H1 (cell line): ENCODE measurements around the gene KRTAP10-5. TPM values are rescaled to one million over a fixed set of nuclear protein-coding genes. Genes with fewer than 3 reads are reported as not detected.
"Not testable (repeated sequence)": the region's sequence is repeated elsewhere in the genome, so short reads cannot be mapped to it uniquely, and the experiment has no call there.

Experiments used
- CTCF ChIA-PET: fragments of 300-600 bp; sonication (Branson Sonifier 250); formaldehyde crosslinking; loops from one replicate; lab custom pipeline; 2021; ENCODE audit not compliant: partially characterized antibody; lab: Charles Lee
- POLR2A ChIA-PET: fragments of 300-600 bp; sonication (Branson Sonifier 250); formaldehyde crosslinking; loops from one replicate; lab custom pipeline; 2021; ENCODE audit warnings: inconsistent platforms; ENCODE audit not compliant: partially characterized antibody; lab: Charles Lee
- DNase-seq, 2 experiments: peaks; one replicate each; pipeline versions ENCODE4 v3.0.0 to v3.0.0-alpha.2; 2010 to 2022; ENCODE audit warnings: low spot score in 2 of 2, low read depth in 1 of 2, mixed read lengths in 1 of 2
- FAIRE-seq: peaks from 2 replicates; lab custom pipeline; 2011; peaks lifted over from hg19 to GRCh38; lab: Jason Lieb, UNC
- H2AFZ ChIP-seq: 2 replicates; pipeline ENCODE4 v1.8.1; 2012; ENCODE audit warnings: low read length, inconsistent platforms
- H2AK5ac ChIP-seq: 2 replicates; pipeline ENCODE4 v1.6.1; 2013; ENCODE audit warnings: low read depth, low read length
- H2BK120ac ChIP-seq: replicated peaks from 2 replicates; pipeline ENCODE3; 2013; ENCODE audit warnings: low read depth, low read length, inconsistent platforms
- H2BK12ac ChIP-seq: 2 replicates; pipeline ENCODE4 v1.6.1; 2013; ENCODE audit warnings: low read depth, low read length
- H2BK15ac ChIP-seq: 2 replicates; pipeline ENCODE4 v1.6.1; 2013; ENCODE audit warnings: low read length
- H2BK20ac ChIP-seq: 2 replicates; pipeline ENCODE4 v1.6.1; 2013; ENCODE audit warnings: low read length
- H2BK5ac ChIP-seq: 2 replicates; pipeline ENCODE4 v1.6.1; 2013; ENCODE audit warnings: low read depth, low read length
- H3K14ac ChIP-seq: 2 replicates; pipeline ENCODE4 v1.6.1; 2013; ENCODE audit warnings: inconsistent platforms; ENCODE audit not compliant: insufficient read length
- H3K18ac ChIP-seq: 2 replicates; pipeline ENCODE4 v1.6.1; 2013; ENCODE audit warnings: low read length; ENCODE audit errors: extremely low read depth
- H3K23ac ChIP-seq: 2 replicates; pipeline ENCODE4 v1.6.1; 2013; ENCODE audit warnings: inconsistent platforms; ENCODE audit not compliant: insufficient read length
- H3K23me2 ChIP-seq: 2 replicates; pipeline ENCODE4 v1.6.1; 2013; ENCODE audit warnings: low read depth, low read length
- H3K27ac ChIP-seq: 2 replicates; pipeline ENCODE4 v1.6.1; 2011; ENCODE audit warnings: low read depth, low read length, inconsistent platforms
- H3K27me3 ChIP-seq, 4 experiments: replicated peaks in 1 of 4; 1 replicate in 1 of 4; 2 replicates in 3 of 4; pipeline versions ENCODE4 v1.6.1 to v1.8.1; 2011 to 2013; ENCODE audit warnings: low read length in 3 of 4, mild to moderate bottlenecking in 3 of 4, inconsistent platforms in 2 of 4, mixed read lengths in 2 of 4, moderate library complexity in 1 of 4; ENCODE audit not compliant: control insufficient read depth in 3 of 4, insufficient read depth in 3 of 4; ENCODE audit errors: extremely low read depth in 1 of 4
- H3K36me3 ChIP-seq, 4 experiments: 2 replicates each; pipeline versions ENCODE4 v1.6.1 to v1.8.1; 2011 to 2013; ENCODE audit warnings: mild to moderate bottlenecking in 4 of 4, low read length in 3 of 4, moderate library complexity in 2 of 4, control low read depth in 1 of 4, inconsistent platforms in 1 of 4; ENCODE audit not compliant: insufficient read depth in 4 of 4, control insufficient read depth in 2 of 4
- H3K4ac ChIP-seq: replicated peaks from 2 replicates; pipeline ENCODE3; 2013; ENCODE audit warnings: low read length, low read depth, mixed read lengths, inconsistent platforms; ENCODE audit not compliant: insufficient read length
- H3K4me1 ChIP-seq, 4 experiments: replicated peaks in 1 of 4; 1 replicate in 1 of 4; 2 replicates in 3 of 4; pipeline versions ENCODE4 v1.6.1 to v1.8.1; 2011 to 2013; ENCODE audit warnings: low read length in 3 of 4, inconsistent platforms in 2 of 4, mixed read lengths in 1 of 4; ENCODE audit not compliant: insufficient read depth in 4 of 4, control insufficient read depth in 3 of 4
- H3K4me2 ChIP-seq, 2 experiments: 2 replicates each; pipeline versions ENCODE4 v1.6.1 to v1.8.1; 2011 to 2013; ENCODE audit warnings: low read depth in 2 of 2, low read length in 2 of 2, control low read depth in 1 of 2, inconsistent platforms in 1 of 2, mild to moderate bottlenecking in 1 of 2; ENCODE audit not compliant: insufficient read depth in 1 of 2
- H3K4me3 ChIP-seq, 4 experiments: fragments of 200-600, 300-600 bp in 1 of 4; sonication (generic), shearing (Covaris generic), sonication (Bioruptor Twin) in 1 of 4; 2 replicates each; pipeline versions ENCODE4 v1.5.1 to v1.8.1; 2011 to 2016; ENCODE audit warnings: low read length in 4 of 4, low read depth in 3 of 4, control low read depth in 2 of 4, inconsistent platforms in 2 of 4, mild to moderate bottlenecking in 2 of 4, mixed read lengths in 1 of 4, moderate library complexity in 1 of 4; ENCODE audit not compliant: insufficient read depth in 2 of 4; ENCODE audit errors: extremely low read depth in 1 of 4
- H3K56ac ChIP-seq: replicated peaks from 2 replicates; pipeline ENCODE3; 2013; ENCODE audit warnings: low read depth, mild to moderate bottlenecking, mixed read lengths, low read length, inconsistent platforms; ENCODE audit not compliant: insufficient read length
- H3K79me1 ChIP-seq: 2 replicates; pipeline ENCODE4 v1.6.1; 2013; ENCODE audit warnings: low read depth, low read length, control low read depth
- H3K79me2 ChIP-seq, 2 experiments: 2 replicates each; pipeline versions ENCODE4 v1.6.1 to v1.8.1; 2012 to 2013; ENCODE audit warnings: low read length in 2 of 2, mild to moderate bottlenecking in 2 of 2, inconsistent platforms in 1 of 2; ENCODE audit not compliant: insufficient read depth in 2 of 2, control insufficient read depth in 1 of 2
- H3K9ac ChIP-seq, 4 experiments: replicated peaks in 1 of 4; 1 replicate in 1 of 4; 2 replicates in 3 of 4; pipeline versions ENCODE4 v1.6.1 to v1.8.1; 2011 to 2013; ENCODE audit warnings: low read depth in 3 of 4, low read length in 3 of 4, control low read depth in 2 of 4, mild to moderate bottlenecking in 2 of 4, moderate library complexity in 2 of 4, inconsistent platforms in 1 of 4; ENCODE audit errors: extremely low read depth in 1 of 4
- H3K9me3 ChIP-seq, 2 experiments: 2 replicates each; pipeline versions ENCODE4 v1.6.1 to v1.8.1; 2012 to 2013; ENCODE audit warnings: mild to moderate bottlenecking in 2 of 2, moderate library complexity in 2 of 2, control low read depth in 1 of 2, inconsistent platforms in 1 of 2, low read depth in 1 of 2, low read length in 1 of 2, mixed read lengths in 1 of 2; ENCODE audit not compliant: insufficient read depth in 2 of 2
- H4K20me1 ChIP-seq, 2 experiments: replicated peaks in 1 of 2; 2 replicates each; pipeline versions ENCODE3 to v1.8.1; 2011 to 2013; ENCODE audit warnings: inconsistent platforms in 2 of 2, low read length in 2 of 2, mild to moderate bottlenecking in 1 of 2; ENCODE audit not compliant: insufficient read depth in 2 of 2, control insufficient read depth in 1 of 2
- H4K5ac ChIP-seq: 2 replicates; pipeline ENCODE4 v1.6.1; 2013; ENCODE audit warnings: low read length, low read depth, mixed read lengths, inconsistent platforms; ENCODE audit not compliant: insufficient read length
- H4K8ac ChIP-seq: 2 replicates; pipeline ENCODE4 v1.8.0; 2013; ENCODE audit warnings: mild to moderate bottlenecking, moderate library complexity, low read length, inconsistent platforms; ENCODE audit not compliant: insufficient read depth; ENCODE audit errors: extremely low read depth
- H4K91ac ChIP-seq: replicated peaks from 2 replicates; pipeline ENCODE3; 2013; ENCODE audit warnings: low read length, mixed read lengths, inconsistent platforms; ENCODE audit not compliant: insufficient read length
- WGBS, 2 experiments: shearing (Covaris generic) in 1 of 2; methylation state at CpG; one replicate each; pipeline versions ENCODE4 v1.1.6 to v1.1.7; 2013 to 2015; ENCODE audit warnings: low lambda C conversion rate in 2 of 2, mixed read lengths in 2 of 2, inconsistent platforms in 1 of 2, low coverage in 1 of 2, missing lambda C conversion rate in 1 of 2; ENCODE audit not compliant: insufficient replicate concordance in 2 of 2, insufficient coverage in 1 of 2, insufficient read length in 1 of 2; ENCODE audit errors: extremely low coverage in 1 of 2, missing lambda C conversion rate in 1 of 2; 5-methylcytosine and 5-hydroxymethylcytosine counted together
- polyA plus RNA-seq, 7 experiments: library from polyadenylated mRNA; depleted of rRNA in 3 of 7; stranded (reverse) in 5 of 7; unstranded in 2 of 7; fragments of >200 nt in 5 of 7; fragments of 200-250 nt in 2 of 7; gene quantifications; 1 replicate in 5 of 7; 2 replicates in 1 of 7; 4 replicates in 1 of 7; pipeline versions ENCODE4 v1.2.1 to v1.2.3, GENCODE V29; 2011 to 2013; ENCODE audit warnings: missing spikeins in 2 of 7, mixed read lengths in 2 of 7
- total RNA-seq: library from RNA; stranded (reverse); fragmentation: NEBNext Ultra II Directional; extraction: Animal tissue kit (Norgen Biotek cat#: 25700); gene quantifications from 2 replicates; pipeline ENCODE4 v1.2.1, GENCODE V29; 2021

The KRTAP10-5 gene
- total and polyA plus RNA-seq, 2 of the 8 experiments (the other 6 are each of a cell fraction or from before 2014, with no cell fraction given) = 0.09 TPM; not detected in 1

GRCh38 chr21:44590897-44591800 is 10.7 kb upstream of the KRTAP10-5 start:
- H3K4me2 ChIP-seq, H3K14ac ChIP-seq, H3K9ac ChIP-seq, H4K5ac ChIP-seq, H2BK20ac ChIP-seq, H4K20me1 ChIP-seq, H3K36me3 ChIP-seq, H3K27ac ChIP-seq, POLR2A ChIA-PET, H2AK5ac ChIP-seq, H3K79me1 ChIP-seq, FAIRE-seq, H2BK120ac ChIP-seq, H3K18ac ChIP-seq, H3K56ac ChIP-seq, H2AFZ ChIP-seq, H3K23me2 ChIP-seq, H3K79me2 ChIP-seq, H2BK15ac ChIP-seq, H4K91ac ChIP-seq, H4K8ac ChIP-seq, H3K27me3 ChIP-seq, H3K23ac ChIP-seq, H3K4ac ChIP-seq, H2BK5ac ChIP-seq, H3K4me3 ChIP-seq, H3K9me3 ChIP-seq: not testable (repeated sequence)
- peak in 1 of 2 experiments; percentile 46 for DNase-seq
- peak overlapping the region; percentile 27; the same call in 1 of the 2 replicates for H2BK12ac ChIP-seq
- WGBS, 2 experiments = 88% methylated on average over 17 of the region's 19 CpGs; no CpG with 5 or more reads in 1 of the 2 experiments
- CTCF ChIA-PET = interaction anchor here (1.6 kb wide), 1 partner anchor 168 kb away, joined by 4 read pairs; no protein-coding TSS in a partner anchor
- peaks cover 2 to 15% (median 6%) of the 10 kb centered on the region in 4 experiments for H3K4me1 ChIP-seq
